Neural progenitor cell (in vitro differentiated cells): ENCODE results near the gene RIPOR2. TPM values are rescaled to one million over a fixed set of nuclear protein-coding genes. Genes with fewer than 3 reads are reported as not detected.

ENCODE experiments used
- DNase-seq: peaks from one replicate; pipeline ENCODE4 v3.0.0-alpha.2; 2016; ENCODE audit warnings: low spot score
- H2AFZ ChIP-seq: fragments of 200-600 bp; sonication (generic); replicated peaks from 2 replicates; pipeline ENCODE4 v1.6.1; 2016; ENCODE audit warnings: antibody characterized with exemption
- H3F3A ChIP-seq: fragments of 200-600 bp; sonication (generic); 2 replicates; pipeline ENCODE4 v1.6.1; 2016; ENCODE audit warnings: antibody characterized with exemption, low read depth
- H3K27ac ChIP-seq: fragments of 200-600 bp; sonication (generic); 2 replicates; pipeline ENCODE4 v1.5.1; 2016; ENCODE audit warnings: mild to moderate bottlenecking
- H3K27me3 ChIP-seq: fragments of 200-600 bp; sonication (generic); 2 replicates; pipeline ENCODE4 v1.6.1; 2016; ENCODE audit warnings: mild to moderate bottlenecking, moderate library complexity
- H3K36me3 ChIP-seq: fragments of 200-600 bp; sonication (generic); 2 replicates; pipeline ENCODE4 v1.5.1; 2016
- H3K4me1 ChIP-seq: fragments of 200-600 bp; sonication (generic); 2 replicates; pipeline ENCODE4 v1.6.1; 2016; ENCODE audit warnings: mixed run types
- H3K4me2 ChIP-seq: fragments of 200-600 bp; sonication (generic); 2 replicates; pipeline ENCODE4 v1.6.1; 2016
- H3K4me3 ChIP-seq: fragments of 200-600 bp; sonication (generic); 2 replicates; pipeline ENCODE4 v1.5.1; 2016
- H3K79me2 ChIP-seq: fragments of 200-600 bp; sonication (generic); 2 replicates; pipeline ENCODE4 v1.6.1; 2016; ENCODE audit warnings: low read depth
- H3K9ac ChIP-seq: fragments of 200-600 bp; sonication (generic); 2 replicates; pipeline ENCODE4 v1.6.1; 2016
- H3K9me3 ChIP-seq: fragments of 200-600 bp; sonication (generic); 2 replicates; pipeline ENCODE4 v1.5.1; 2016; ENCODE audit warnings: low read depth
- H4K20me1 ChIP-seq: fragments of 200-600 bp; sonication (generic); 2 replicates; pipeline ENCODE4 v1.6.1; 2016; ENCODE audit warnings: low read depth
- H3K27ac Mint-ChIP-seq: 3 replicates; pipeline ENCODE4 v1.8.0; 2021; ENCODE audit warnings: mixed read lengths
- H3K27me3 Mint-ChIP-seq: 2 replicates; pipeline ENCODE4 v1.8.0; 2022; ENCODE audit warnings: low read depth, mild to moderate bottlenecking, inconsistent platforms, moderate library complexity, mixed read lengths; ENCODE audit not compliant: insufficient read depth
- H3K36me3 Mint-ChIP-seq: 3 replicates; pipeline ENCODE4 v1.8.0; 2021; ENCODE audit warnings: mixed read lengths
- H3K4me1 Mint-ChIP-seq: 3 replicates; pipeline ENCODE4 v1.8.0; 2021; ENCODE audit warnings: mixed read lengths
- H3K4me3 Mint-ChIP-seq: 3 replicates; pipeline ENCODE4 v1.8.0; 2021; ENCODE audit warnings: mild to moderate bottlenecking, moderate library complexity, mixed read lengths
- H3K9me3 Mint-ChIP-seq: 3 replicates; pipeline ENCODE4 v1.8.0; 2020; ENCODE audit warnings: mixed read lengths
- CTCF ChIP-seq: fragments of 200-600 bp; sonication (generic); IDR thresholded peaks from 2 replicates; pipeline ENCODE4 v1.5.1; 2017; ENCODE audit warnings: antibody characterized with exemption, mild to moderate bottlenecking
- EZH2 ChIP-seq: fragments of 200-600 bp; sonication (generic); IDR thresholded peaks from 2 replicates; pipeline ENCODE4 v1.6.1; 2017; ENCODE audit warnings: antibody characterized with exemption, mild to moderate bottlenecking, moderate library complexity
- EZH2phosphoT487 ChIP-seq: fragments of 200-600 bp; sonication (generic); IDR thresholded peaks from 2 replicates; pipeline ENCODE4 v1.6.1; 2017; ENCODE audit warnings: antibody characterized with exemption
- total RNA-seq: library from RNA; depleted of rRNA; stranded (reverse); fragments of >200 nt; gene quantifications from 2 replicates; pipeline ENCODE4 v1.2.3, GENCODE V29; 2015; ENCODE audit warnings: low replicate concordance

RIPOR2 gene
- total RNA-seq, 1 donor from 2014 or later: 0.26 TPM

- H3K9me3 Mint-ChIP-seq: peaks cover 7% of the 10 kb centered on the region
These were observed 9.6 kb downstream of the RIPOR2 start for GRCh38 chr6:24926192-24926591.

GRCh38 chr6:24925661-24926060 lies 10.1 kb downstream of the RIPOR2 start:
- Histone ChIP-seq H3K4me1 (peaks cover 21% of the 10 kb centered on the region), H3K79me2 (no peaks in the 10 kb centered on the region), H3F3A (peaks cover 11% of the 10 kb centered on the region), H3K27ac (no peak overlapping the region), H3K9me3 (no peaks in the 10 kb centered on the region), H3K4me2 (no peak overlapping the region), H3K4me3 (no peak overlapping the region), H2AFZ (no peak overlapping the region), H3K27me3 (no peaks in the 10 kb centered on the region), H4K20me1 (no peaks in the 10 kb centered on the region), H3K9ac (no peak overlapping the region), H3K36me3 (no peaks in the 10 kb centered on the region)
- no peak overlapping the region for H3K4me3 Mint-ChIP-seq
- H3K9me3 Mint-ChIP-seq: peaks cover 7% of the 10 kb centered on the region
- TF ChIP-seq EZH2phosphoT487 (no peak), CTCF (no peak)
- peaks cover 48% of the 10 kb centered on the region for H3K4me1 Mint-ChIP-seq
- H3K36me3 Mint-ChIP-seq: peaks cover 6% of the 10 kb centered on the region
- no peak overlapping the region for H3K27ac Mint-ChIP-seq
- DNase-seq: no peak
- peaks cover 11% of the 10 kb centered on the region for H3K27me3 Mint-ChIP-seq

More at GRCh38 chr6:24926192-24926591, 9.6 kb downstream of the RIPOR2 start:
- Histone ChIP-seq H2AFZ (no peak overlapping the region), H3K4me1 (peaks cover 26% of the 10 kb centered on the region), H3K4me3 (no peak overlapping the region), H3K27ac (no peak overlapping the region), H3K79me2 (no peaks in the 10 kb centered on the region), H3F3A (peaks cover 14% of the 10 kb centered on the region), H3K27me3 (no peaks in the 10 kb centered on the region), H3K36me3 (no peaks in the 10 kb centered on the region), H4K20me1 (no peaks in the 10 kb centered on the region), H3K9me3 (no peaks in the 10 kb centered on the region), H3K4me2 (no peak overlapping the region), H3K9ac (no peak overlapping the region)
- Mint-ChIP-seq H3K36me3 (peaks cover 6% of the 10 kb centered on the region), H3K4me3 (no peak overlapping the region), H3K4me1 (peaks cover 52% of the 10 kb centered on the region), H3K27me3 (peaks cover 11% of the 10 kb centered on the region), H3K27ac (no peak overlapping the region)
- TF ChIP-seq CTCF: no peak
- TF ChIP-seq EZH2: no peak
- TF ChIP-seq EZH2phosphoT487: no peak
- DNase-seq: no peak

- peak overlapping the region; percentile 66 for H3K4me2 ChIP-seq
- no peak for TF ChIP-seq EZH2phosphoT487
- TF ChIP-seq CTCF: no peak
- TF ChIP-seq EZH2: no peak
- no peak overlapping the region for H3K27ac ChIP-seq
- H3K9ac ChIP-seq: no peak overlapping the region
- Mint-ChIP-seq H3K4me3 (no peak overlapping the region), H3K27me3 (peaks cover 11% of the 10 kb centered on the region), H3K4me1 (peaks cover 48% of the 10 kb centered on the region), H3K36me3 (peaks cover 6% of the 10 kb centered on the region), H3K9me3 (peaks cover 7% of the 10 kb centered on the region), H3K27ac (peak overlapping the region; percentile 52)
- no peaks in the 10 kb centered on the region for H3K36me3 ChIP-seq
- peaks cover 16% of the 10 kb centered on the region for H3K4me1 ChIP-seq
- H3K27me3 ChIP-seq: no peaks in the 10 kb centered on the region
- no peak for DNase-seq
- no peak overlapping the region for H3K4me3 ChIP-seq
- H4K20me1 ChIP-seq: no peaks in the 10 kb centered on the region
- H3K79me2 ChIP-seq: no peaks in the 10 kb centered on the region
- no peak overlapping the region for H2AFZ ChIP-seq
- H3K9me3 ChIP-seq: no peaks in the 10 kb centered on the region
- H3F3A ChIP-seq: peaks cover 14% of the 10 kb centered on the region
These were observed 11.0 kb downstream of the RIPOR2 start for GRCh38 chr6:24924580-24925356.
